ENCODE results near the gene PDZD4. TPM values are rescaled to one million over a fixed set of nuclear protein-coding genes. Genes with fewer than 3 reads are reported as not detected.
"Not testable (repeated sequence)": the region's sequence is repeated elsewhere in the genome, so short reads cannot be mapped to it uniquely, and the experiment has no call there.

Gene PDZD4
- total RNA-seq, 2 donors from 2014 or later = 1.0 to 3.8 TPM

- DNase-seq; intact Hi-C loops (cut with DNase I, micrococcal nuclease); ATAC-seq: not testable (repeated sequence)
Measured at GRCh38 chrX:153818064-153818463, 12.3 kb downstream of the PDZD4 start.

- peak in 1 of 2 donors; percentile 22 for DNase-seq
- intact Hi-C loops (cut with DNase I, micrococcal nuclease) = no loop called here
- ATAC-seq = no peak
Measured at GRCh38 chrX:153816831-153817690, 13.3 kb downstream of the PDZD4 start.

DNA sequence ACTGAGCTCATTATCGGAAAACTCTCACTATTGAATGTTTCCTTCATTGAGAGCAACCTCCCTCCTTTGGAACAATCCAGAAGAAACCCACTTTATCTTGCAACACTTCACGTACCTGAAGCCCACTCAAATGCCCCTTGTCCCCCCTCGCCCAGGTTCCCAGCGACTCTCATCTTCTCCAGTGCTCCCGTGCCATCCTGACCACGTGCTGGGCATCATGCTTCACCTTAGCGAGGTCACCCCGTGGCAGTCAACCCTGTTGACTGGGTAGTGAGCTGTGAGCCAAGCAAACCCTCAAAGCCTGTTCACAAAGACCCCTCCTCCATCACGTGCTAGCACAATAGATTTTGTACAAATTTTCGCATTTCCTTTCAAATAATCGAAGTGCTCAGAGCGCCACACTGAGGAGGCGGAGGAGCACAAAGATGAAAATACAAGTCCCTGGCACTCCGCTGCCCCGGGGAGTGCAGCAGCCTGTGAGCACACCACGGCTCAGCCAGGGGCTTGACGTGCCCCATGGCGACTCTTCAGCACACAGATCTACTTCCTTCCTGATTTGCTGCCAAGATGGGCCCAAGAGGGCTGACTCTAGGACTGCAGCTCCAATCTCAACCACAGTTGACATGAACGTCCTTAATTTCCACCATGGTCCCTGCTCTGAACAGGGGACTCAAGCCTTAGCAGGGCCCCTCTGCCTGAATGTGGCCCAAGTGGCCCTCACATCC is 15.6 kb downstream of the PDZD4 start:
- intact Hi-C loops (cut with DNase I, micrococcal nuclease) = no loop called here
- DNase-seq (no peak), ATAC-seq (no peak)

GRCh38 chrX:153813161-153813560 is 17.2 kb downstream of the PDZD4 start:
- intact Hi-C loops (cut with DNase I, micrococcal nuclease) = no loop called here
- ATAC-seq = no peak
- no peak for DNase-seq

- intact Hi-C loops (cut with DNase I, micrococcal nuclease) = no loop called here
- ATAC-seq = no peak
Measured at GRCh38 chrX:153812220-153812619, 18.1 kb downstream of the PDZD4 start.

GRCh38 chrX:153807976-153808375 is 22.4 kb downstream of the PDZD4 start:
- ATAC-seq (no peak), DNase-seq (no peak)
- intact Hi-C loops (cut with DNase I, micrococcal nuclease) = no loop called here

More at GRCh38 chrX:153812220-153812619, 18.1 kb downstream of the PDZD4 start:
- DNase-seq = no peak

GRCh38 chrX:153806999-153807575 is 23.3 kb downstream of the PDZD4 start:
- DNase-seq = no peak
- intact Hi-C loops (cut with DNase I, micrococcal nuclease) = no loop called here
- no peak for ATAC-seq

- ATAC-seq = no peak
- no peak for DNase-seq
- intact Hi-C loops (cut with DNase I, micrococcal nuclease) = no loop called here
Measured at GRCh38 chrX:153805436-153805835, 24.9 kb downstream of the PDZD4 start.

- intact Hi-C loops (cut with DNase I, micrococcal nuclease) = no loop called here
- ATAC-seq = no peak
- DNase-seq = no peak
Measured at GRCh38 chrX:153804621-153805020, 25.7 kb downstream of the PDZD4 start.

DNA sequence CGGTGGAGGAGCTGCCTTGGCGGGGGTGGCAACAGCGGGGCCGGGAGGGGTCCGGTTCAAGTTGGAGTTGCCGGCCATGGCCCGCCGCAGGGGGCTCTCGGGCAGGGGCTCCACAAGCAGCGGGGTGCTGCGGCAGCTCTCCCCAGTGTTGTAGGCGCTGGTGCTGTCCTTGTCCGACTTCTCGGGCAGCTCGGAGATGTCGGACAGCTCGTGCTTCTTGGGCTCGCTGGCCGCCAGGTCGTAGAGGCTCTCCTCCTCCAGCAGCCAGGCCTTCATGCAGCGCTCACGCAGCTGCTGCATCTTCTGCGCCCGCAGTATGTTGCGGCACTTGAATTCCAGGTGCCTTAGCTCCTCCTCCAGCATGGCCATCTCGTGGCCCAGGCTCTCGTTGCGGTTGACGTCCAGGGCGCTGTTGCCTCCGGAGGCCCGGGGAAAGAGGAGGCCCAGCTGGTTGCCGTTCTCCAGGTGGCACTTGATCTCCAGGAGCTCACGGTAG is 26.2 kb downstream of the PDZD4 start:
- no peak for ATAC-seq
- DNase-seq = no peak
- intact Hi-C loops (cut with DNase I, micrococcal nuclease) = no loop called here

GRCh38 chrX:153803211-153804099 is 26.9 kb downstream of the PDZD4 start:
- ATAC-seq (no peak), DNase-seq (no peak)
- intact Hi-C loops (cut with DNase I, micrococcal nuclease) = no loop called here

GRCh38 chrX:153802513-153803045 is 27.8 kb downstream of the PDZD4 start:
- no peak for ATAC-seq
- intact Hi-C loops (cut with DNase I, micrococcal nuclease) = no loop called here
- DNase-seq = no peak

- no peak for DNase-seq
- intact Hi-C loops (cut with DNase I, micrococcal nuclease) = no loop called here
- ATAC-seq = no peak
Measured at GRCh38 chrX:153801669-153802068, 28.7 kb downstream of the PDZD4 start.

- no peak for ATAC-seq
- intact Hi-C loops (cut with DNase I, micrococcal nuclease) = no loop called here
Measured at GRCh38 chrX:153800746-153801145, 29.6 kb downstream of the PDZD4 start.

GRCh38 chrX:153800177-153800722 is 30.1 kb downstream of the PDZD4 start:
- ATAC-seq (no peak), DNase-seq (no peak)
- intact Hi-C loops (cut with DNase I, micrococcal nuclease) = no loop called here

More at GRCh38 chrX:153800746-153801145, 29.6 kb downstream of the PDZD4 start:
- no peak for DNase-seq

DNA sequence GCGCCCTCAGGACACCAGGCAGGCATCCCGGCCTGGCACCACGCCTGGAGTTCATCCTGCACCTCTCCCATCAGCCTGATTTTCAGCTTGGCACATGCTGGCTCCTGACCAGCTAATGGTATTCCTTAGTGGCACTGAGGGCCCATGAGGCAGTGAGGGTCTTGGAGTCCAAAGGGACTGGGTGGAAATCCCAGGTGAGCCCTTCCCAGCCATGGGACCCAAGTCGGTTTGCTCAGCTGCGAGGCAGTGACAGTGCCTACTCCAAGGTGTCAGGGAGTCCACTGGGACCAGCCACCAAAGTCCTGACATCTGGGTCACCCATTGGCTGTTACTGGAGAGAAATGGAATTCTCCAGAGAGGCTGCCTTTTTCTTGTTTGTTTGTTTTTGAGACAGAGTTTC is 31.0 kb downstream of the PDZD4 start:
- intact Hi-C loops (cut with DNase I, micrococcal nuclease) = no loop called here
- ATAC-seq (no peak), DNase-seq (no peak)

DNA sequence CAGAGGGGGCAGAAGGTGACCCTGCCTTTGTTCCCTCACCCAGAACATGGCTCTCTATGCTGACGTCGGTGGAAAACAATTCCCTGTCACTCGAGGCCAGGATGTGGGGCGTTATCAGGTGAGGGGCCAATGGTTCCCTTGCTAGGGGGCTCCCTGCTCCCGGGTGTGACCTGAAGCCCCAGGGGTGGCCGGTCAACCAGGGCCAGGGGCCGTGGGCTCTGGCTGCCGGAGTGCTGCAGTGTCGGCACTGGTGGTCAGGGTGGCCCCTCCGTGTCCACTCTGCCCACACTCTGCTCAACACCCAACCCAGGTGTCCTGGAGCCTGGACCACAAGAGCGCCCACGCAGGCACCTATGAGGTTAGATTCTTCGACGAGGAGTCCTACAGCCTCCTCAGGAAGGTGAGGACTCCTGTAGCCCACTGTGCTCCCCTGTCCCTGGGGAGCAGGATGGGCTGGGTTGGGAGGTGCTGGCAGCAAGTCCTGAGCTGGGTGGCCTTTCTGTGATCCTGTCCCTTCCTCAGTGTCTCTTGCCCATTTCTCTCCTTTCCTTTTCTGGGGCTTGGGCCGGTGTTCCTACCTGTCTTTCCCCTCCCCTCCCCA is 32.8 kb downstream of the PDZD4 start:
- ATAC-seq (no peak), DNase-seq (no peak)
- intact Hi-C loops (cut with DNase I, micrococcal nuclease) = no loop called here

All from left colon (tissue), 2 donors.